H1 (cell line): ENCODE results near the gene LHCGR. TPM values are rescaled to one million over a fixed set of nuclear protein-coding genes. Genes with fewer than 3 reads are reported as not detected.

Experiments used
- CTCF ChIA-PET: fragments of 300-600 bp; sonication (Branson Sonifier 250); formaldehyde crosslinking; loops from one replicate; lab custom pipeline; 2021; ENCODE audit not compliant: partially characterized antibody; lab: Charles Lee
- POLR2A ChIA-PET: fragments of 300-600 bp; sonication (Branson Sonifier 250); formaldehyde crosslinking; loops from one replicate; lab custom pipeline; 2021; ENCODE audit warnings: inconsistent platforms; ENCODE audit not compliant: partially characterized antibody; lab: Charles Lee
- DNase-seq, 2 experiments: peaks; one replicate each; pipeline versions ENCODE4 v3.0.0 to v3.0.0-alpha.2; 2010 to 2022; ENCODE audit warnings: low spot score in 2 of 2, low read depth in 1 of 2, mixed read lengths in 1 of 2
- FAIRE-seq: peaks from 2 replicates; lab custom pipeline; 2011; peaks lifted over from hg19 to GRCh38; lab: Jason Lieb, UNC
- H2AFZ ChIP-seq: 2 replicates; pipeline ENCODE4 v1.8.1; 2012; ENCODE audit warnings: low read length, inconsistent platforms
- H2AK5ac ChIP-seq: 2 replicates; pipeline ENCODE4 v1.6.1; 2013; ENCODE audit warnings: low read depth, low read length
- H2BK120ac ChIP-seq: replicated peaks from 2 replicates; pipeline ENCODE3; 2013; ENCODE audit warnings: low read depth, low read length, inconsistent platforms
- H2BK12ac ChIP-seq: 2 replicates; pipeline ENCODE4 v1.6.1; 2013; ENCODE audit warnings: low read depth, low read length
- H2BK15ac ChIP-seq: 2 replicates; pipeline ENCODE4 v1.6.1; 2013; ENCODE audit warnings: low read length
- H2BK20ac ChIP-seq: 2 replicates; pipeline ENCODE4 v1.6.1; 2013; ENCODE audit warnings: low read length
- H2BK5ac ChIP-seq: 2 replicates; pipeline ENCODE4 v1.6.1; 2013; ENCODE audit warnings: low read depth, low read length
- H3K14ac ChIP-seq: 2 replicates; pipeline ENCODE4 v1.6.1; 2013; ENCODE audit warnings: inconsistent platforms; ENCODE audit not compliant: insufficient read length
- H3K18ac ChIP-seq: 2 replicates; pipeline ENCODE4 v1.6.1; 2013; ENCODE audit warnings: low read length; ENCODE audit errors: extremely low read depth
- H3K23ac ChIP-seq: 2 replicates; pipeline ENCODE4 v1.6.1; 2013; ENCODE audit warnings: inconsistent platforms; ENCODE audit not compliant: insufficient read length
- H3K23me2 ChIP-seq: 2 replicates; pipeline ENCODE4 v1.6.1; 2013; ENCODE audit warnings: low read depth, low read length
- H3K27ac ChIP-seq: 2 replicates; pipeline ENCODE4 v1.6.1; 2011; ENCODE audit warnings: low read depth, low read length, inconsistent platforms
- H3K27me3 ChIP-seq, 4 experiments: replicated peaks in 1 of 4; 1 replicate in 1 of 4; 2 replicates in 3 of 4; pipeline versions ENCODE4 v1.6.1 to v1.8.1; 2011 to 2013; ENCODE audit warnings: low read length in 3 of 4, mild to moderate bottlenecking in 3 of 4, inconsistent platforms in 2 of 4, mixed read lengths in 2 of 4, moderate library complexity in 1 of 4; ENCODE audit not compliant: control insufficient read depth in 3 of 4, insufficient read depth in 3 of 4; ENCODE audit errors: extremely low read depth in 1 of 4
- H3K36me3 ChIP-seq, 4 experiments: 2 replicates each; pipeline versions ENCODE4 v1.6.1 to v1.8.1; 2011 to 2013; ENCODE audit warnings: mild to moderate bottlenecking in 4 of 4, low read length in 3 of 4, moderate library complexity in 2 of 4, control low read depth in 1 of 4, inconsistent platforms in 1 of 4; ENCODE audit not compliant: insufficient read depth in 4 of 4, control insufficient read depth in 2 of 4
- H3K4ac ChIP-seq: replicated peaks from 2 replicates; pipeline ENCODE3; 2013; ENCODE audit warnings: low read length, low read depth, mixed read lengths, inconsistent platforms; ENCODE audit not compliant: insufficient read length
- H3K4me1 ChIP-seq, 4 experiments: replicated peaks in 1 of 4; 1 replicate in 1 of 4; 2 replicates in 3 of 4; pipeline versions ENCODE4 v1.6.1 to v1.8.1; 2011 to 2013; ENCODE audit warnings: low read length in 3 of 4, inconsistent platforms in 2 of 4, mixed read lengths in 1 of 4; ENCODE audit not compliant: insufficient read depth in 4 of 4, control insufficient read depth in 3 of 4
- H3K4me2 ChIP-seq, 2 experiments: 2 replicates each; pipeline versions ENCODE4 v1.6.1 to v1.8.1; 2011 to 2013; ENCODE audit warnings: low read depth in 2 of 2, low read length in 2 of 2, control low read depth in 1 of 2, inconsistent platforms in 1 of 2, mild to moderate bottlenecking in 1 of 2; ENCODE audit not compliant: insufficient read depth in 1 of 2
- H3K4me3 ChIP-seq, 4 experiments: fragments of 200-600, 300-600 bp in 1 of 4; sonication (generic), shearing (Covaris generic), sonication (Bioruptor Twin) in 1 of 4; 2 replicates each; pipeline versions ENCODE4 v1.5.1 to v1.8.1; 2011 to 2016; ENCODE audit warnings: low read length in 4 of 4, low read depth in 3 of 4, control low read depth in 2 of 4, inconsistent platforms in 2 of 4, mild to moderate bottlenecking in 2 of 4, mixed read lengths in 1 of 4, moderate library complexity in 1 of 4; ENCODE audit not compliant: insufficient read depth in 2 of 4; ENCODE audit errors: extremely low read depth in 1 of 4
- H3K56ac ChIP-seq: replicated peaks from 2 replicates; pipeline ENCODE3; 2013; ENCODE audit warnings: low read depth, mild to moderate bottlenecking, mixed read lengths, low read length, inconsistent platforms; ENCODE audit not compliant: insufficient read length
- H3K79me1 ChIP-seq: 2 replicates; pipeline ENCODE4 v1.6.1; 2013; ENCODE audit warnings: low read depth, low read length, control low read depth
- H3K79me2 ChIP-seq, 2 experiments: 2 replicates each; pipeline versions ENCODE4 v1.6.1 to v1.8.1; 2012 to 2013; ENCODE audit warnings: low read length in 2 of 2, mild to moderate bottlenecking in 2 of 2, inconsistent platforms in 1 of 2; ENCODE audit not compliant: insufficient read depth in 2 of 2, control insufficient read depth in 1 of 2
- H3K9ac ChIP-seq, 4 experiments: replicated peaks in 1 of 4; 1 replicate in 1 of 4; 2 replicates in 3 of 4; pipeline versions ENCODE4 v1.6.1 to v1.8.1; 2011 to 2013; ENCODE audit warnings: low read depth in 3 of 4, low read length in 3 of 4, control low read depth in 2 of 4, mild to moderate bottlenecking in 2 of 4, moderate library complexity in 2 of 4, inconsistent platforms in 1 of 4; ENCODE audit errors: extremely low read depth in 1 of 4
- H3K9me3 ChIP-seq, 2 experiments: 2 replicates each; pipeline versions ENCODE4 v1.6.1 to v1.8.1; 2012 to 2013; ENCODE audit warnings: mild to moderate bottlenecking in 2 of 2, moderate library complexity in 2 of 2, control low read depth in 1 of 2, inconsistent platforms in 1 of 2, low read depth in 1 of 2, low read length in 1 of 2, mixed read lengths in 1 of 2; ENCODE audit not compliant: insufficient read depth in 2 of 2
- H4K20me1 ChIP-seq, 2 experiments: replicated peaks in 1 of 2; 2 replicates each; pipeline versions ENCODE3 to v1.8.1; 2011 to 2013; ENCODE audit warnings: inconsistent platforms in 2 of 2, low read length in 2 of 2, mild to moderate bottlenecking in 1 of 2; ENCODE audit not compliant: insufficient read depth in 2 of 2, control insufficient read depth in 1 of 2
- H4K5ac ChIP-seq: 2 replicates; pipeline ENCODE4 v1.6.1; 2013; ENCODE audit warnings: low read length, low read depth, mixed read lengths, inconsistent platforms; ENCODE audit not compliant: insufficient read length
- H4K8ac ChIP-seq: 2 replicates; pipeline ENCODE4 v1.8.0; 2013; ENCODE audit warnings: mild to moderate bottlenecking, moderate library complexity, low read length, inconsistent platforms; ENCODE audit not compliant: insufficient read depth; ENCODE audit errors: extremely low read depth
- H4K91ac ChIP-seq: replicated peaks from 2 replicates; pipeline ENCODE3; 2013; ENCODE audit warnings: low read length, mixed read lengths, inconsistent platforms; ENCODE audit not compliant: insufficient read length
- BCL11A ChIP-seq, 2 experiments: IDR thresholded peaks; one replicate each; pipeline ENCODE4 v1.6.1; 2011; ENCODE audit warnings: low read depth in 2 of 2, low read length in 2 of 2, mild to moderate bottlenecking in 2 of 2
- NRF1 ChIP-seq: IDR thresholded peaks from 2 replicates; pipeline ENCODE4 v1.6.1; 2011; ENCODE audit warnings: mild to moderate bottlenecking, low read depth, low read length, improper control_type of control experiment
- RAD21 ChIP-seq, 2 experiments: IDR thresholded peaks in 1 of 2; conservative IDR thresholded peaks in 1 of 2; 2 replicates each; pipeline ENCODE4 v1.6.1; 2011; ENCODE audit warnings: low read depth in 2 of 2, low read length in 2 of 2, improper control_type of control experiment in 1 of 2, inconsistent platforms in 1 of 2, mild to moderate bottlenecking in 1 of 2, moderate library complexity in 1 of 2
- ZNF274 ChIP-seq: IDR thresholded peaks from 2 replicates; pipeline ENCODE4 v1.7.0; 2012; ENCODE audit warnings: low read length, borderline replicate concordance; ENCODE audit errors: extremely low read depth
- polyA plus RNA-seq, 7 experiments: library from polyadenylated mRNA; depleted of rRNA in 3 of 7; stranded (reverse) in 5 of 7; unstranded in 2 of 7; fragments of >200 nt in 5 of 7; fragments of 200-250 nt in 2 of 7; gene quantifications; 1 replicate in 5 of 7; 2 replicates in 1 of 7; 4 replicates in 1 of 7; pipeline versions ENCODE4 v1.2.1 to v1.2.3, GENCODE V29; 2011 to 2013; ENCODE audit warnings: missing spikeins in 2 of 7, mixed read lengths in 2 of 7
- total RNA-seq: library from RNA; stranded (reverse); fragmentation: NEBNext Ultra II Directional; extraction: Animal tissue kit (Norgen Biotek cat#: 25700); gene quantifications from 2 replicates; pipeline ENCODE4 v1.2.1, GENCODE V29; 2021

Gene LHCGR
- total and polyA plus RNA-seq, 2 of the 8 experiments (the other 6 are each of a cell fraction or from before 2014, with no cell fraction given), result 0.30 to 0.73 TPM

GRCh38 chr2:48750128-48750739, 5.3 kb downstream of the LHCGR start:
- ChIA-PET CTCF (interaction anchor here (1.2 to 1.4 kb wide), 2 partner anchors 147 to 162 kb away, joined by 3 to 6 read pairs; no protein-coding TSS in a partner anchor), POLR2A (interaction anchor here (0.8 kb wide), 1 partner anchor 10 kb away, joined by 3 read pairs; no protein-coding TSS in a partner anchor)
- Histone ChIP-seq H3K27me3 (peaks cover 0 to 7% (median 5%) of the 10 kb centered on the region in 4 experiments; a peak in 4 of 7 replicates), H3K4me1 (peaks cover 3 to 9% (median 7%) of the 10 kb centered on the region in 4 experiments; a peak in 5 of 7 replicates), H2AFZ (peak overlapping the region; percentile 21; the same call in 1 of the 2 replicates), H3K79me2 (no peaks in the 10 kb centered on the region), H3K9me3 (no peaks in the 10 kb centered on the region), H3K27ac (no peak overlapping the region), H3K4me2 (no peak overlapping the region), H3K56ac (no peak overlapping the region), H2BK120ac (no peak overlapping the region), H2BK20ac (no peak overlapping the region), H3K79me1 (no peaks in the 10 kb centered on the region), H2BK5ac (no peak overlapping the region), H4K8ac (no peak overlapping the region), H3K4me3 (no peak overlapping the region), H4K91ac (no peak overlapping the region), H3K14ac (no peak overlapping the region), H3K9ac (no peak overlapping the region), H4K5ac (no peak overlapping the region), H3K23ac (no peak overlapping the region), H3K18ac (no peak overlapping the region), H3K36me3 (no peaks in the 10 kb centered on the region), H2BK12ac (no peak overlapping the region), H3K4ac (no peak overlapping the region), H3K23me2 (peaks cover 1% of the 10 kb centered on the region), H2AK5ac (no peak overlapping the region), H2BK15ac (no peak overlapping the region), H4K20me1 (no peaks in the 10 kb centered on the region)
- DNase-seq (no peak), FAIRE-seq (no peak)
- TF ChIP-seq BCL11A (IDR thresholded peaks at IDR 0.05; ENCODE audit: low read depth in 2 of 2, low read length in 2 of 2), result no peak
- TF ChIP-seq ZNF274, result no peak
- TF ChIP-seq NRF1, result no peak
- TF ChIP-seq RAD21 (IDR thresholded peaks at IDR 0.05 in 1 of 2, conservative IDR thresholded peaks at IDR 0.05 in 1 of 2; ENCODE audit: low read depth in 2 of 2, low read length in 2 of 2), result no peak
